NCI-H1048 (cell line): ENCODE measurements around the gene PTOV1.
"Not testable (repeated sequence)": the region's sequence is repeated elsewhere in the genome, so short reads cannot be mapped to it uniquely, and the experiment has no call there.

Experiments used
- DNase-seq: peaks from one replicate; lab custom pipeline; 2025; lab: John Stamatoyannopoulos, UW

PTOV1 gene

DNA sequence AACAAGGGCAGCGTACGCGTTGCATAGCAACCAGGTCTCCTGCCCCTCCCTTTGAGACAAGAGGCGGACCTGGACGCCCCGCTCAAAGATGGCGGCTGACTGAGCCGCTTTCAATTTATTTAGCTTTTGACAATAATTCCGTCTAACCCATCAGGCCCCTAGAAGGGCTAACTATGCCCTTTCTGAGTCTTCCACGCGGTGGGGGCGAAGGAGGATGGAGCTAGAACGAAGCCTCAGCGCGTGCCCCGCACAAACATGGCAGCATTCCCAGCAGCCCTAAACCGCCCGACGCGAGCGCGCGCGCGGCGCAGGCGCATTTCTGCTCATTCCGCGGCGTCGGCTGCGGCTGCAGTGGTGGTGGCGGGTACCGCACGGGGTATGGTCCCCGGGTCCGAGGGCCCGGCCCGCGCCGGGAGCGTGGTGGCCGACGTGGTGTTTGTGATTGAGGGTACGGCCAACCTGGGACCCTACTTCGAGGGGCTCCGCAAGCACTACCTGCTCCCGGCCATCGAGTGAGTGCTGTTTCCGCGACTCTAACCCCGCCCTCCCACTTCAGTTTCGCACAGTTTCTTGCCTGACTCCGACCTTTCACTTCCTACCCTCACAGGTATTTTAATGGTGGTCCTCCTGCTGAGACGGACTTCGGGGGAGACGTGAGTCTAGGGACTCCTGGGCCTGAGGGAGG lies 32.9 kb upstream of the PTOV1 start, which contains the start of gene MED25:
Gene MED25, plus strand, starts transcription at position 326 of the 685 bp plus-strand sequence. Its CDS starts 53 bp downstream, at position 379.
- peak; percentile 40 for DNase-seq

DNA sequence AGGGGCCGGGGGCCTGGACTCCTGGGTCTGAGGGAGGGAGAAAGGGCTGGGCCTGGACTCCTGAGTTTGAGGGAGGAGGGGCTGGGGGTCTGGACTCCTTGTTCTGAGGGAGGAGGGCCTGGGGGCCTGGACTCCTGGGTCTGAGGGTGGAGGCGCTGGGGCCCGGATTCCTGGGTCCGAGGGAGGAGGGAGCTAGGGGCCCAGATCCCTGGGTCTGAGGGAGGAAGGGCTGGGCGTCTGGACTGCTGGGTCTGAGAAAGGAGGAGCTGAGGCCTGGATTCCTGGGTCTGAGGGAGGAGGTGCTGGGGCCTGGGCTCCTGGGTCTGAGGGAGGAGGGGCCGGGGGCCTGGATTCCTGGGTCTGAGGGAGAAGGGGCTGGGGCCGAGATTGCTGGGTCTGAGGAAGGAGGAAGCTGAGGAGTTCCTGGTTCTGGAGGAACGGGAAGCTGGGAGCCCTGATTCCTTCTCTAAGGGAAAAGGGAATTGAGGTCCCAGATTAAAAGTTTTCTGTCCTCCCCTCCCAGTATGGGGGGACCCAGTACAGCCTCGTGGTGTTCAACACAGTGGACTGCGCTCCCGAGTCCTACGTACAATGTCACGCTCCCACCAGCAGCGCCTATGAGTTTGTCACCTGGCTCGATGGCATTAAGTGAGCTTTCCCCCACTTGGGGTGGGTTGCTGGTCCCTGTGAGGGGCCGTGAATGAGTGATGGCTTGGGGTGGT lies 32.1 kb upstream of the PTOV1 start:
- DNase-seq, result no peak

DNA sequence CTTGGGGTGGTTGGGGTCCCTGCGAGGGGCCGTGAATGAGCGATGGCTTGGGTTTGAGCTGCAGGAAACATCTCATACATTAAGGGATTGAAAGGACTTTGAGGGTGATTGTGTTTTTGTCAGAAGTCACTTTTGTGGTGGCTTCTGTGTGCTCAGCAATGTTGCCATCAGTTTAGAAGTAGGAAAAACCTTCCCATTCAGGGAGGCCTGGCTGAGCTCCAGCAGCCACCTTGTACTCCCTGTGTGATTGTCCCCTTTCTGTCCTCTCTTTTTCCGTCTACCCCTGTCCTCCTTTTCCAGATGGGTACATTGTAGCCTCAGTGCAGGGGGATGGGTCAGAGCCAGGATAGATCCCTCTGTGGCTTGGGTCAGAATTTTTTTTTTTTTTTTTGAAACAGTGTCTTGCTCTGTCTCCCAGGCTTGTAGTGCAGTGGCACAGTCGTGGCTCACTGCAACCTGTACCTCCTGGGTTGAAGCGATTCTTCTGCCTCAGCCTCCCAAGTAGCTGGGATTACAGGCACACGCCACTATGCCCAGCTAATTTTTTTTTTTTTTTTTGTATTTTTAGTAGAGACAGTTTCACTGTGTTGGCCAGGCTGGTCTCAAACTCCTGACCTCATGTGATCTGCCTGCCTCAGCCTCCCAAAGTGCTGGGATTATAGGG lies 31.4 kb upstream of the PTOV1 start:
- DNase-seq, result not testable (repeated sequence)

DNA sequence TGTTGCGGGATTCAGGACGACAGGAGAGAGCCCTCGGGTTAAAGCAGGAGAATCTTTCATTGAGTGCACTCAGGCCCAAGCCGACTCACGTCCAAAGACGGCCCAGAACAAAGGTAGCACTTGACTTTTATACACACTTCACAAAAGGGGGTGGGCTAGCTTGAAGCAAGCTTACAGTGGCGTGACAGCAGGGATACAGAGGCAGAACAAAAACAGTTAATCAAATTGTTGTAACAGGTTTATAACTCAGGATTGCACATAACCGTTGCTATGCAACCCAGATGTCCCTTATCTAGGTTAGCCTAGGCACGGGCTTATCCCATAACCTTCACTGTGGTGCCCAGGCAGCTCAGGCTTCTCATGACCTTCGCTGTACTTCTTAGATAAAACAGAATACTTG lies 30.8 kb upstream of the PTOV1 start:
- DNase-seq, result no peak

DNA sequence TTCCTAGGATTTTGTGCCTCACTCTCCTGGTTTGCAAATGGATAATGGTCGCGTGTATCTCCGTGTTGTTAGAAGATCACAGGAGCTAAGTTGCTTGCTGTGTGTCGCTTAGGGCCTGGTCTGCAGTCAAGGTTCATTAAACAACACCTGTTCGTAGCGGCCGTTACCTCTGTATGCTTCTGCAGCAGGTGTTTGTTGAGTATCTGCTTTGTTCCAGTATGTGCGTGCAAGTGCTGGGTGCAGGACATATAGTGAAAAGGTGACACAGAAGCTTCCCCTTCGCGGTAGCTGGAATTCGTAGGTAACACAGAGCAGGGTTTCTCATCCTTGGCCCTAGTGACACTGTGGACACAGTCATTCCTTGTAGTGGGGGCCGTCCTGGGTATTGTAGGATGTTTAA lies 27.5 kb upstream of the PTOV1 start:
- no peak for DNase-seq

DNA sequence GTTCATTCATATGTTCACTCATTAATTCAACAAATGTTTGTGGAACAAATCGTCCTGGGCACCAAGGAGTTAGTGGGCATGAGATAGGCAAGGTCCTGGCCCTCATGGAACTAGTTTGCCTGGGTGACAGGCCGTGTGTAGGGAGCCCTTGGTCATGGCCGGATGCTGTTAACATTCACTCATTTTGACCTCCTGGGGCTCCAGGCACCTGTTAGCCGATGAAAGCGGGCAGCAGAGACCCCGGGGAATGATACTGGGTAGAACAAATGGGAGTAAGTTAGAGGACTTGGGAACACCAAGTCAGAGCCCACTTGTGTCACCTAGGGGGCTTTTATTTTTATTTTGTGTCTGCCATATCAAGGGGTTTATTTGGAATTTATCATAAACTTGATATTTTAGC lies 26.3 kb upstream of the PTOV1 start:
- no peak for DNase-seq

DNA sequence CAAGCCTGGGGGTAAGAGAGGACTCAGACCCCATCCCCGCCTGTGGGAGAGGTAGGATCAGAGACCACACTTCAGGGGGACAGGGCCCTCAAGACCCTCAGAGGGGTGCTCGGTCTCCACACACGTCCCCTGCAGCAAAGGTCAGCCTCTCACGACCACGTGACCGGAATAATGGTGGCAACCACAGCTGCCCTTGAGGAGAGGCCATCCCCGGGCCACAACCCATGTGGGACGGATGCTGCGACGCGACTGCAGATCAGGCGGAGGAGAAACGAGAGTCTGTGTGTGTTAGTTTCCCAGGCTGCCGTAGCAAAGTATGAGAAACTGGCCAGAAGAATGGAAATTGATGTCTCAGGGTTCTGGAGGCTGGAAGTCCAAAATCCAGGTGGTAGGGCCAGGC lies 23.9 kb upstream of the PTOV1 start:
- DNase-seq, result no peak

DNA sequence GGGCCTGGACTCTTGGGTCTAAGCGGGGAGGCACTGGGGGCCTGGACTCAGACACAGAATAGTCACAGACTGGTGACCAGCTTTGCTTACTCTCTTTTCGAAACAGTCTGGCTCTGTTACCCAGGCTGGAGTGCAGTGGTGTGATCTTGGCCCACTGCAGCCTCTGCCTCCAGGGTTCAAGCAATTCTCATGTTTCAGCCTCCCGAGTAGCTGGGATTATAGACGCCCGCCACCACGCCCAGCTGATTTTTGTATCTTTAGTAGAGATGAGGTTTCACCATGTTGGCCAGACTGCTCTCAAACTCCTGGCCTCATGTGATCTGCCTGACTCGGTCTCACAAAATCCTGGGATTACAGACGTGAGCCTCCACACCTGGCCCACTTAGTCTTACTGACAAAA lies 21.8 kb upstream of the PTOV1 start:
- DNase-seq, result no peak

DNA sequence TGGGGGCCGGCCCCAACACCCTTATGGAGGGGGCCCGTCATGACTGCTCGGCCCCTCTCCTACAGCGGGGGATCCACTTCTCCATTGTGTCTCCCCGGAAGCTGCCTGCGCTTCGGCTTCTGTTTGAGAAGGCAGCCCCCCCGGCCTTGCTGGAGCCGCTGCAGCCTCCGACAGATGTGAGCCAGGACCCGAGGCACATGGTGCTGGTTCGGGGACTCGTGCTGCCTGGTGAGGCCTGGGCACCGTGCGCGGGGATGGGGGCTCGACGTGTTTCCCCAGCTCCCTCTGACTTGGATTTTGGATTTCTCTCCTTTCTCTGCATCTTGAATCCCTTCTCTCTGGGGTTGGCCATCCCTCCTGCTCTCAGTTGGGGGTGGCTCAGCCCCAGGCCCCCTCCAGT lies 21.2 kb upstream of the PTOV1 start:
- DNase-seq, result no peak

DNA sequence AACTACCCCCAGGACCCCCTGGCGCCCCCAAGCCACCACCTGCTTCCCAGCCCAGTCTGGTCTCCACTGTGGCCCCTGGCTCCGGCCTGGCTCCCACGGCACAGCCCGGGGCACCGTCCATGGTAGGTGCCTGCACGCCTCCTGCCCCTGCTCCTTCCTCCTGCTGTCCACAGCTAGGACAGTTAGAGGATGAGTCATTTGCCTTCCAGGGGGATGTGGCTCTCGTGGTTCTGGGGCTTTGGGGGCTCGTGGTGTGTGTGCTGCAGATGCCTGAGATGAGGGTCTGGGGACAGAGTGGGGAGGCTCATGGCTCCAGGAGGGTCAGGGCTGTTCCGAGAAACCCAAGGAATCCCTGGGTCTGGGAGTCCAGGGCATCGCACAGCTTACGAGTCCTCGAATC lies 20.2 kb upstream of the PTOV1 start:
- no peak for DNase-seq

DNA sequence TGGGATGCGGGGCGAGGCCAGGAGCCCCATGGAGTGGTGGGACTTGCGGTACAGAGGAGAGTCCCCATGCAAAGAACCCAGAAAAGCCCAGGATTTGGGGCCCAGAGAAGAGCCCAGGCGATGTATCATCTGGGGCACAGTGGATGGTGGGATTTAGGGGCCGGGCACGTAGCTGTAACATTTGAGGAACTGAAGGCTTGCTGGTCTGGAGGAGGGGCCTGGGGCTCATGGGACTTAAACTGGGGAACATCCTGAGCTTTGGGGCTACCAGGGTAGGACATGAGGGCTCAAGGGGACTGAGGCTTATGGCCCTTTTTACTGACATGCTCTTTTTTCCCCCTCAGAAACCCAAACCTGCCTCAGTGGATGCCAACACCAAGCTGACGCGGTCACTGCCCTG lies 19.4 kb upstream of the PTOV1 start:
- DNase-seq, result no peak

DNA sequence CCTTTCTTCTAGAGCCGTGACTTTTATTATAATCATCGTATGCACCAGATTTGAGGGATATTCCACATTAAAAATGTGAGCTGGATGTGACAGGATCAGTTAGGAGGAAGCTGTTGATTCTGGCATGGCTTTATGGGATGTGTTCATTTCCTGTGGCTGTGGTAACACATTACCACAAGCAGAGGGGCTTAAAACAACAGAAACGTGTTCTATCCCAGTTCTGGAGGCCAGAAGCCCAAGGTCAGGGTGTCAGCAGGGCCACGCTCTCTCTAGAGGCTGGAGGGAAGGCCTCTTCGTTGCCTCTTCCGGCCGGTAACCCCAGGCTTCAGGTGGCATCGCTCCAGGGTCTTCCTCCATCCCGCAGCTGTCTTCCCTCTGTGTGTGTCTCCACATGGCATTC lies 18.4 kb upstream of the PTOV1 start:
- no peak for DNase-seq

DNA sequence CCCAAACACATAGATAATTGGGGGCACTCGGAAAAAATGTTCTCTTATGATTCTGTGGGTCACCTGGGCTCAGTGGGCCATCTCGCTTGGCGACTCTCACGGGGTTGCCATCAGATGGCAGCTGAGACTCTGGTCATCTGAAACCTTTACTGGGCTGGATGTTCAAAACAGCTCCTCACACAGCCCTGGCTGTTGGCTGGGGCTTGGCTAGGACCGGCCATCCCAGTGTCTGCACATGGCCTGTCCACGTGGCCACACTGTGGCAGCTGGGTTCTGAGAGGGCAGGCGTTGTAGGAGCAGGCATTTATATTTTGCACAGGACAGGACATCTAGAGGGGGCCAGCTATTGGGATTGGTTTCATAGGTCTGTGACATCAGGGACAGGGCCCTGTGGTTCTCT lies 17.4 kb upstream of the PTOV1 start:
- no peak for DNase-seq

DNA sequence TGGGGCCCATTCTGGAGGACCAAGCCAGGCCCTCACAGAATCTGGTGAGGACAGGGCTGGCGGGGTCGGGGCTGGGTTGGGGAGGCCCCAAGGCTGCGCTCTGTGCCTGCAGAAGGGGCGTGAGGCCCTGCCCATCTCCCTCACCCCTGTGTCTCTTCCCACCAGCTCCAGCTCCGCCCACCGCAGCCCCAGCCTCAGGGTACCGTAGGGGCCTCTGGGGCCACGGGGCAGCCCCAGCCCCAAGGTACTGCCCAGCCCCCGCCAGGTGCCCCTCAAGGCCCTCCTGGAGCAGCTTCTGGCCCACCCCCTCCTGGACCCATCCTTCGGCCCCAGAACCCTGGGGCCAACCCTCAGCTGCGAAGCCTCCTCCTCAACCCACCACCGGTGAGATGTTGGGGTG lies 15.4 kb upstream of the PTOV1 start:
- DNase-seq, result no peak

DNA sequence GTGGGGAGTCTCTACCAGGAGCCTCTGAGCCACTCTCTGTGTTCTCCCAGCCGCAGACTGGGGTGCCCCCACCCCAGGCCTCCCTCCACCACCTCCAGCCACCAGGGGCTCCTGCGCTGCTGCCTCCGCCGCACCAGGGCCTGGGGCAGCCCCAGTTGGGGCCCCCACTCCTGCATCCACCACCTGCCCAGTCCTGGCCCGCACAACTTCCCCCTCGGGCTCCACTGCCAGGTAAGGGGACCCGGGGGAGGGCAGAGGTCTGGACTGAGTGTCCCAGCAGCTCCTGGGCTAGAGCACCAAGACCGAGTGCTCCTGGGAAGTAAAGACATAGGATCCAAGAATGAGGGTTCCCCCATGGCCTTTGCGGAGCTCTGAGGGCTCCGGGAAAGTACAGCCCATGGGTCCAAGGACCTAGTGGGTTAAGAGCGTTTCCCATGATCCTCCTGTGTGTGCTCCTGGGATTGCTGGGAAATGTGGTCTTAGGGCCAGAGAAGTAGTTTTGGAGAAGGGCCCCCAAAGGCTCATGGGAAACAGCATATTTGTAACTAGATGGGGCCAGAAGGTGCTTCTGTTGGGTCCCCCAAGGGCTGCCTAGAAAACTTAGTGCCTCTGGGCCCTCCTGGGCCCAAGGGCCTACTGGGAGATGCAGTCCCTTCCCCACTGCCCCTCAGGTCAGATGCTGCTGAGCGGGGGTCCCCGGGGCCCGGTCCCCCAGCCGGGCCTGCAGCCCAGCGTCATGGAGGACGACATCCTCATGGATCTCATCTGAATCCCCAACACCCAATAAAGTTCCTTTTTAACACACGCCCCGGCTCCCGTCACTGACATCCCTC lies 14.6 kb upstream of the PTOV1 start:
- DNase-seq, result no peak

DNA sequence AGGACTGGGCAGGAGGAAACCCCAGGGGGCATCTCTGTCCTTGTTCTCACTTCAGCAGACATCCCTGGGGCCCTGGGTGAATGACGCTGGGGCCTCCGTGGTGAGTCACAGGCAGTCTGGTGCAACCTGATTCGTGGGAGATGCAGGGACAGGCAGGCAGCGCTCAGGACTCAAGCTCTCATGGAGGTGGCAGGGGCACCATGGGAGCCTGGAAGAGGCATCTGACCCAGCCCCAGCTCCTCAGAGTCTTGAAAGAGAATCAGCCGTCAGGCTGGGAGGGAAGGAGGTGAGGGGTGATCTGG lies 14.0 kb upstream of the PTOV1 start:
- DNase-seq, result no peak

DNA sequence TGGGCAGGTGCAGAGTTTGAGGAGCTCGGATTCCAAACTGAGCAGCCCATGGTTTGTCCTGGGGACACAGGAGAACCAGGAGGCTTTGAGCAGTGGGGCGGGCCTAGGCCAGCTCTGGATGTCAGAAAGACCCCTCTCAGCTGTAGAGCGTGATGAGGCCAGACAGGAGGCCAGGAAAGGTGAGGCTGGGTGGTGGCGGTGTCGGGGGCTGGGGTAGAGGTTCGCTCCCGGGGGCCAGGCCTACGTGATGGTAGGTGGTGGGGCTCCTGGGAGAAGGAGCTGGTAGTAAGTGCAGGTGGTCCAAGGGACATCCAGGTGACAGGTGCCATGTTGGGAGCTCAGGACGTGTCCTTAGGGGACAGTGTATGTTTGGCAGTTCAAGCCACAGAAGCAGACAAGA lies 13.5 kb upstream of the PTOV1 start:
- DNase-seq, result no peak

DNA sequence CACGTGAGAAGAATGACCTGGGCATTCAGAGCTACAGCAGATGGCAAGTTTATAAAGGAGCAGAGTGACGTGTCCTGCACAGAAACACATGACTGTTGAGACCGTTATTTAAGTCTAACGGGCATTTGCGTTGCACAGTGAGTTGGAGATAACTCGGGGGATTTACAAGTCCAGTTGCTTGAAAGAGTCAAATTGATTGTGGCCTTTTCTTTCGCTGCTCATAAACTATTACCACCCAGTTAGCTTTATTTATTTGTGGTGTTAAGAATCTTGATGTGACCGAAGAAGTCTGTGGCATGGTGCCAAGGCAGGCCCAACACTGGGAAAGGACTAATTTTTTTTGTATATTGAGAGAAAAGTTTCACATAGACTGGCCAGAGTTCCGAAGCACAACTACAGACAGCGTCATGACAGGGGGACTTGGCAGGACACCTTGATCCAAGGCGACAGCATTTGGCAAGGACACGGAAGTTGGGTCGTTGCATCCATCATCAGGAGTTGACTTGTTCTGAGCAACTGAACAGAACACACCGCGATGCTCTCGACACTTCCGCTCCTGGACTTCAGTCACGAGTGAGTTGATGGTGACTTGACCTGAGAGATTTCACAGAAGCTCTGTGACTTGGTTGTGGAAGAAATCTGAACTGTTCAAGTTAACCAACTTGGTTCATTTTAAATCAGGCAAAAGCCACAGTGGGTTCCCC lies 11.9 kb upstream of the PTOV1 start:
- no peak for DNase-seq

DNA sequence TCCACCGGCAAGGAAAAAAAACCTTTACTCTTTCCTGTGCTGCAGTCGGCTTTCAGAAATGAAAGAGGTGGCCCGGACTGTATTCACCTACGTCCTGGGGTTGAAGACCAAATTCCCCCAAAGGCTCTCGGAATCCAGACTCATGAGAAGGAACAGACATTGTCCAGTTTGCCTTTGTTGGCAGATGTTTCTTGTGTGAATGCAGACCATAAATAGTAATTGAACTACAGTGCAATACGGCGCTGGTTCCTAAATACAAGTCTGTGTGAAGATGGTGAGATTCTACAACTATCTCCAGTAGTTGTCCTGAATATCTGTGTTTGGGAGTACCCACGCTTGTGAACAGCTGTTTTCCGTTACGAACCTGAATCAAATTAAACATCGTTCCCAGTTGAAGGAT lies 11.2 kb upstream of the PTOV1 start:
- DNase-seq, result no peak

DNA sequence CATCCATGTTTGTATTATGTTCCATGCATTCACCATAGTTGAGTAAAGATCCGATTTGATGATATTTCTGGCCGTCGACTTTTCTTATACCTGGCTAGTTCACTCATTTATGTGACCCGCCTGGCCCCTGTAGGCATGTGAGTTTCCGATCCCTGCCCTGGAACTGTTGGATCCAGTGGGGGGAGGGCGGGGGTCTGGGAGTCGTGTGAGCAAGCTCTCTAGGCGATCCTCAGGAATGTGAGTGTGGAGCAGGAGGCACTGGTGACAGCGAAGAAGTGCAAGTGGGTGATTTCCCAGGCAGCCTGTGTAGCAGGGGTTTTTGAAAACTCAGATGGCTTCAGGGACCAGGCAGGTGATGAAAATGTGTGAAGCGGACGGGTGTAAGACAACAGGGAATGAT lies 10.6 kb upstream of the PTOV1 start:
- DNase-seq, result no peak

DNA sequence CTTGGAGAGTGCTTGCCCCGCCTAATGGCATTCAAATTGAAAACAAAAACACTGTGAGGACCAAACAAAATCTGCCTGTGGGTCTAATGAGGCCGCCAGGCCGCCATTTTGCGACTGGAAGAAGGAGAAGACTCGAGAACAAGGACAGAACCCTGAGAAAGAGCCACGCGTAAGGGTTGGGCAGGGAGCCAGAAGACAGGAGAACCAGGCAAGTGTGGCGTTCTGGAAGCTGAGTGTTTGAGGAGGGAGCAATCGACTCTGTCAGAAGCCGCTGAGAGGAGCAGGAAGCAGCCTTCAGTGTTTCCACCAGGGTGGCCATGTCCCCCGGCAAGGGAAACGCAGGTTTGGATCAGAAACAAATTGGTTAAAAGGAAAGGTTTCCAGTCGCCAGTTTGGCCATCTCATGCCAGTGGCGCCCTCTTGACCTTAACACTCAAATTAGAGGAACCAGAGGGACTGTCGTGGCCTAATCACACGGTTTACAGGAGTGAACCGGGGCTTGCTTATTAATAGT lies 10.2 kb upstream of the PTOV1 start:
- no peak for DNase-seq

DNA sequence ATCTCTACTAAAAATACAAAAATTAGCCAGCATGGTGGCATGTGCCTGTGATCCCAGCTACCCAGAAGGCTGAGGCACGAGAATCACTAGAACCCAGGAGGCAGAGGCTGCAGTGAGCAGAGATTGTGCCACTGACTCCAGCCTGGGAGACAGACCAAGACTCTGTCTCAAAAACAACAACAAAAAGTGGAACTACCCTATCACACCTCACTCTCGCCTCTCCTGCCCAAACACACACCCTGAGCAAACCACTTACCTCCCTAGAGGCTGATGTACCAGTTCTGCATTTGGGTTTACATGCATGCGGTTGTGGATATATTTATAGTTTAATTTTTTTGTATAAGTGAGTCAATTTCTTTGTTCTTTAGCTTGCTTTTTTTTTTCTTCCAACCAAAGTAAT lies 7.7 kb upstream of the PTOV1 start:
- no peak for DNase-seq
